A673 (cell line): Measurements from ENCODE around the gene RIMBP3B. TPM values are rescaled to one million over a fixed set of nuclear protein-coding genes. Genes with fewer than 3 reads are reported as not detected.

Experiments used
- total RNA-seq: library from RNA; stranded (reverse); gene quantifications from 2 replicates; pipeline ENCODE4 v1.2.3, GENCODE V29; 2021

The RIMBP3B gene
- total RNA-seq, 1 experiment from 2014 or later, result 1.0 TPM

Other genes starting within 250 kb of the RIMBP3B start
- 11.3 and 13.1 TPM in 2 replicates for gene HIC2, start 33.6 kb downstream of the RIMBP3B start, total RNA-seq
- 0.82 and 1.7 TPM in 2 replicates for gene TMEM191C, start 83.6 kb downstream of the RIMBP3B start, total RNA-seq
- gene RIMBP3C, start 167.7 kb downstream of the RIMBP3B start, total RNA-seq, result 1.8 and 1.9 TPM in 2 replicates
- 111 and 118 TPM in 2 replicates for gene UBE2L3, start 184.0 kb downstream of the RIMBP3B start, total RNA-seq
- 33.8 and 37.0 TPM in 2 replicates for gene YDJC, start 246.3 kb downstream of the RIMBP3B start, total RNA-seq
- 1.3 and 2.3 TPM in 2 replicates for gene CCDC116, start 249.0 kb downstream of the RIMBP3B start, total RNA-seq